HCT116 (cell line): Measurements from ENCODE around the gene CAMSAP1. TPM values are rescaled to one million over a fixed set of nuclear protein-coding genes. Genes with fewer than 3 reads are reported as not detected.

Source experiments
- ATAC-seq: fragments of 200-7000 bp; cut with Tn5 transposase; 2 replicates; pipeline ENCODE4 v1.9.1; 2020; ENCODE audit warnings: mild to moderate bottlenecking, moderate library complexity
- BruUV-seq: library from RNA; stranded (reverse); fragments of 400-500 nt; replicated peaks from 2 replicates; lab custom pipeline; 2021; lab: Mats Ljungman, UMichigan
- CTCF ChIA-PET: fragments of 300-600 bp; sonication (Branson Sonifier 250); formaldehyde crosslinking; loops from one replicate; lab custom pipeline; 2021; ENCODE audit warnings: antibody characterized with exemption; lab: Charles Lee
- POLR2A ChIA-PET: fragments of 300-600, 350-600 bp; sonication (Branson Sonifier 250); formaldehyde crosslinking; loops from one replicate; lab custom pipeline; 2021; ENCODE audit warnings: antibody characterized with exemption; lab: Charles Lee
- RAD21 ChIA-PET, 2 experiments: fragments of 300-600 bp; sonication (Branson Sonifier 250); formaldehyde crosslinking; loops; one replicate each; lab custom pipeline; 2023; ENCODE audit warnings: low total read pairs in 2 of 2; ENCODE audit not compliant: uncharacterized antibody in 2 of 2, unreplicated experiment in 2 of 2, low non-redundant PET in 1 of 2; lab: Charles Lee
- DNase-seq: peaks from one replicate; pipeline ENCODE4 v3.0.0-alpha.2; 2010; ENCODE audit warnings: low read depth, low spot score
- H2AFZ ChIP-seq: fragments of 200-600 bp; shearing (Covaris generic), sonication (generic); 2 replicates; pipeline ENCODE4 v1.6.1; 2017; ENCODE audit warnings: low read depth, mixed run types, mixed read lengths, antibody characterized with exemption, low read length; ENCODE audit not compliant: poor library complexity, severe bottlenecking
- H3K27ac ChIP-seq: 2 replicates; pipeline ENCODE4 v1.5.1; 2012; ENCODE audit warnings: low read depth, low read length
- H3K27me3 ChIP-seq: fragments of 200-600 bp; sonication (generic); 2 replicates; pipeline ENCODE4 v1.6.1; 2016; ENCODE audit warnings: mixed run types, low read length, mixed read lengths; ENCODE audit not compliant: insufficient read depth
- H3K36me3 ChIP-seq, 2 experiments: fragments of 200-500 bp in 1 of 2; fragments of 200-600 bp in 1 of 2; sonication (Bioruptor generic) in 1 of 2; sonication (generic) in 1 of 2; 2 replicates each; pipeline versions ENCODE4 v1.5.1 to v1.6.1; 2014 to 2016; ENCODE audit warnings: low read length in 2 of 2, inconsistent platforms in 1 of 2, mixed read lengths in 1 of 2, mixed run types in 1 of 2; ENCODE audit not compliant: insufficient read depth in 2 of 2, control insufficient read depth in 1 of 2
- H3K4me1 ChIP-seq, 2 experiments: fragments of 200-600 bp in 1 of 2; sonication (generic) in 1 of 2; 2 replicates each; pipeline versions ENCODE4 v1.5.1 to v1.6.1; 2012 to 2017; ENCODE audit warnings: low read length in 2 of 2, inconsistent platforms in 1 of 2, mild to moderate bottlenecking in 1 of 2, mixed read lengths in 1 of 2, mixed run types in 1 of 2, moderate library complexity in 1 of 2; ENCODE audit not compliant: insufficient read depth in 2 of 2, control insufficient read depth in 1 of 2
- H3K4me2 ChIP-seq: fragments of 200-600 bp; sonication (generic); 2 replicates; pipeline ENCODE4 v1.6.1; 2017; ENCODE audit warnings: mixed run types, low read length, mixed read lengths
- H3K4me3 ChIP-seq, 2 experiments: fragments of 200-600 bp in 1 of 2; sonication (generic) in 1 of 2; replicated peaks in 1 of 2; 2 replicates each; pipeline ENCODE4 v1.5.1; 2011 to 2016; ENCODE audit warnings: low read length in 2 of 2, control low read depth in 1 of 2, low read depth in 1 of 2, mild to moderate bottlenecking in 1 of 2, mixed read lengths in 1 of 2, mixed run types in 1 of 2
- H3K79me2 ChIP-seq: fragments of 200-600 bp; sonication (generic); 2 replicates; pipeline ENCODE4 v1.6.1; 2017; ENCODE audit warnings: mild to moderate bottlenecking, mixed run types, low read length, moderate library complexity, mixed read lengths; ENCODE audit not compliant: insufficient read depth
- H3K9ac ChIP-seq: fragments of 200-600 bp; sonication (generic); 2 replicates; pipeline ENCODE4 v1.6.1; 2016; ENCODE audit warnings: low read length, mixed read lengths
- H3K9me2 ChIP-seq: fragments of 200-600 bp; sonication (generic), shearing (Covaris generic); 2 replicates; pipeline ENCODE4 v1.6.1; 2017; ENCODE audit warnings: mixed run types, mild to moderate bottlenecking, moderate library complexity; ENCODE audit not compliant: insufficient read depth
- H3K9me3 ChIP-seq, 2 experiments: fragments of 200-500 bp in 1 of 2; fragments of 200-600 bp in 1 of 2; sonication (Bioruptor generic) in 1 of 2; sonication (generic) in 1 of 2; 2 replicates each; pipeline ENCODE4 v1.6.1; 2014 to 2017; ENCODE audit warnings: low read length in 2 of 2, mixed read lengths in 2 of 2, inconsistent platforms in 1 of 2, low read depth in 1 of 2, mild to moderate bottlenecking in 1 of 2, mixed run types in 1 of 2, moderate library complexity in 1 of 2; ENCODE audit not compliant: control insufficient read depth in 1 of 2, insufficient read depth in 1 of 2
- H4K20me1 ChIP-seq: fragments of 200-600 bp; sonication (generic), shearing (Covaris generic); 2 replicates; pipeline ENCODE4 v1.6.1; 2017; ENCODE audit warnings: mixed run types, mild to moderate bottlenecking, moderate library complexity; ENCODE audit not compliant: insufficient read depth
- CBX3 ChIP-seq: IDR thresholded peaks from 2 replicates; pipeline ENCODE4 v1.6.1; 2012; ENCODE audit warnings: low read depth
- ELF1 ChIP-seq: IDR thresholded peaks from 2 replicates; pipeline ENCODE4 v1.6.1; 2012; ENCODE audit warnings: low read depth, borderline replicate concordance
- EZH2 ChIP-seq: fragments of 200-600 bp; sonication (generic); IDR thresholded peaks from 2 replicates; pipeline ENCODE4 v1.6.1; 2017; ENCODE audit warnings: antibody characterized with exemption, mixed run types
- EZH2phosphoT487 ChIP-seq: fragments of 200-600 bp; IDR thresholded peaks from 2 replicates; pipeline ENCODE4 v1.6.1; 2018; ENCODE audit warnings: antibody characterized with exemption, borderline replicate concordance
- FOSL1 ChIP-seq: IDR thresholded peaks from 2 replicates; pipeline ENCODE4 v1.6.1; 2012; ENCODE audit warnings: low read depth
- JUND ChIP-seq: IDR thresholded peaks from 2 replicates; pipeline ENCODE4 v1.6.1; 2012
- POLR2AphosphoS5 ChIP-seq: IDR thresholded peaks from 2 replicates; pipeline ENCODE4 v1.6.1; 2011; ENCODE audit warnings: mild to moderate bottlenecking, low read depth, low read length, moderate library complexity
- RAD21 ChIP-seq: IDR thresholded peaks from 2 replicates; pipeline ENCODE4 v1.6.1; 2012; ENCODE audit warnings: low read depth, mild to moderate bottlenecking
- SIN3A ChIP-seq: IDR thresholded peaks from 2 replicates; pipeline ENCODE4 v1.6.1; 2012; ENCODE audit warnings: low read depth
- SP1 ChIP-seq: IDR thresholded peaks from 2 replicates; pipeline ENCODE4 v1.6.1; 2012; ENCODE audit warnings: low read depth
- SRF ChIP-seq: IDR thresholded peaks from 2 replicates; pipeline ENCODE4 v1.6.1; 2012; ENCODE audit warnings: low read depth
- TCF7L2 ChIP-seq: IDR thresholded peaks from 2 replicates; pipeline ENCODE4 v1.7.0; 2011; ENCODE audit warnings: borderline replicate concordance, inconsistent platforms; ENCODE audit not compliant: insufficient read depth, insufficient read length; ENCODE audit errors: extremely low read depth
- ZNF274 ChIP-seq: fragments of 200-500 bp; sonication (Bioruptor generic); IDR thresholded peaks from 2 replicates; pipeline ENCODE4 v1.6.1; 2014; ENCODE audit warnings: mild to moderate bottlenecking, low read depth, low read length, inconsistent platforms
- intact Hi-C: fragments of 100-400 bp; cut with micrococcal nuclease; formaldehyde crosslinking; loops from 2 replicates; pipeline ENCODE4 v1.10.0; 2022
- total RNA-seq: library from RNA; stranded (reverse); gene quantifications from one replicate; pipeline ENCODE4 v1.2.1, GENCODE V29; 2021; ENCODE audit not compliant: unreplicated experiment
- TF ChIP-seq, protein P1 (sequence below): IDR thresholded peaks from 2 replicates; pipeline ENCODE4 v1.6.1; 2012
- TF ChIP-seq, protein P2 (sequence below): IDR thresholded peaks from 2 replicates; pipeline ENCODE4 v1.6.1; 2012; ENCODE audit warnings: low read depth
- TF ChIP-seq, protein P3 (sequence below): IDR thresholded peaks from 2 replicates; pipeline ENCODE4 v1.6.1; 2012

CAMSAP1 gene
- total RNA-seq, 1 experiment from 2014 or later: 33.1 TPM

DNA sequence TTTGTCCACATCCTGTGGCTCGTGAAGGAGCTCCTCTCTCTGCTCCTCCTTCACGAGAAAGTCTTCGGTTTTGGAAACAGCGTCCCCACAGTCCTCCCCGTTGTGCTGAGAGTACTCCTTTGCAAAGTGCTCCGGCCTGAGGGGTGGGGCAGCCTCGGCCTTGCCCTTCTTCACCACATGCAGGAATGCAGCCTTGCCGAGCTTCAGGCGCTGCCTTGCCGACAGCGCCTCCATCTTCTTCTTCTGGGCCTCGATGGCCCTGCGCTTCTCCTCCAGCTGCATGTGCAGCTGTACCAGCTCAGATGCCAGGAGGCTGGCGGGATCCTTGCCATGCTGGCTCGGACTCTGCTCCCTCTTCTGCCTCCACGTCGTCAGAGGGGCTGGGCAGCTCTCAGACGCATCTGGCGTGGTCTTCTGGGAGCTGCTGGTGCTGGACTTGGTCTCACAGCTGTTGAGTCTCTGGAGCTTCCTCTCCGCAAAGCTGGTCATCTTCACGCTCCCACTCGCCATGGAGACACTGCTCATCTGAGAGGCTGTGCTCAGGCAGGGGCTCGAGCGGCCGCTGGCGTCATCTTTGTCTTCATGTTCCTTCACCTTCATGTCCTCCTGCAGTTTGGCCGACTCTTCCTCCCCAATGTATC lies 85.5 kb downstream of the CAMSAP1 start:
- ChIA-PET RAD21 (no interaction called here), CTCF (no interaction called here), POLR2A (no interaction called here)
- BruUV-seq: no TSS peak
- H3K4me2 ChIP-seq: no peak overlapping the region
- H3K36me3 ChIP-seq: peaks cover 33 to 41% of the 10 kb centered on the region in 2 experiments
- no peak overlapping the region for H3K9ac ChIP-seq
- ATAC-seq: no peak
- H2AFZ ChIP-seq: no peak overlapping the region
- peaks cover 5% of the 10 kb centered on the region; the same call in 1 of the 2 replicates for H3K79me2 ChIP-seq
- DNase-seq: no peak
- no peak overlapping the region for H3K27ac ChIP-seq
- no peaks in the 10 kb centered on the region for H3K27me3 ChIP-seq
- intact Hi-C loops: no loop called here
- H3K9me3 ChIP-seq: no peaks in the 10 kb centered on the region
- H4K20me1 ChIP-seq: no peaks in the 10 kb centered on the region
- H3K4me3 ChIP-seq: no peak overlapping the region
- H3K4me1 ChIP-seq: no peaks in the 10 kb centered on the region
- TF ChIP-seq CBX3 (no peak), ZNF274 (no peak), ELF1 (no peak), JUND (no peak), TCF7L2 (no peak), POLR2AphosphoS5 (no peak), RAD21 (no peak)
- TF ChIP-seq, protein P1, sequence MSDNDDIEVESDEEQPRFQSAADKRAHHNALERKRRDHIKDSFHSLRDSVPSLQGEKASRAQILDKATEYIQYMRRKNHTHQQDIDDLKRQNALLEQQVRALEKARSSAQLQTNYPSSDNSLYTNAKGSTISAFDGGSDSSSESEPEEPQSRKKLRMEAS: no peak
- no peaks in the 10 kb centered on the region for H3K9me2 ChIP-seq

- no peaks in the 10 kb centered on the region for H4K20me1 ChIP-seq
- H3K9ac ChIP-seq: no peak overlapping the region
- DNase-seq: no peak
- BruUV-seq: no TSS peak
- no peaks in the 10 kb centered on the region for H3K9me2 ChIP-seq
- H2AFZ ChIP-seq: no peak overlapping the region
- ATAC-seq: no peak
- peaks cover 38 to 47% of the 10 kb centered on the region in 2 experiments for H3K36me3 ChIP-seq
- no peak overlapping the region for H3K4me3 ChIP-seq
- intact Hi-C loops: no loop called here
- no peak overlapping the region for H3K4me2 ChIP-seq
- peaks cover 4% of the 10 kb centered on the region; the same call in 1 of the 2 replicates for H3K79me2 ChIP-seq
- no peaks in the 10 kb centered on the region for H3K9me3 ChIP-seq
- ChIA-PET POLR2A (no interaction called here), CTCF (no interaction called here), RAD21 (no interaction called here)
- H3K27ac ChIP-seq: no peak overlapping the region
- no peaks in the 10 kb centered on the region for H3K27me3 ChIP-seq
- H3K4me1 ChIP-seq: no peaks in the 10 kb centered on the region
- no peak for TF ChIP-seq SRF
- TF ChIP-seq, protein P2, sequence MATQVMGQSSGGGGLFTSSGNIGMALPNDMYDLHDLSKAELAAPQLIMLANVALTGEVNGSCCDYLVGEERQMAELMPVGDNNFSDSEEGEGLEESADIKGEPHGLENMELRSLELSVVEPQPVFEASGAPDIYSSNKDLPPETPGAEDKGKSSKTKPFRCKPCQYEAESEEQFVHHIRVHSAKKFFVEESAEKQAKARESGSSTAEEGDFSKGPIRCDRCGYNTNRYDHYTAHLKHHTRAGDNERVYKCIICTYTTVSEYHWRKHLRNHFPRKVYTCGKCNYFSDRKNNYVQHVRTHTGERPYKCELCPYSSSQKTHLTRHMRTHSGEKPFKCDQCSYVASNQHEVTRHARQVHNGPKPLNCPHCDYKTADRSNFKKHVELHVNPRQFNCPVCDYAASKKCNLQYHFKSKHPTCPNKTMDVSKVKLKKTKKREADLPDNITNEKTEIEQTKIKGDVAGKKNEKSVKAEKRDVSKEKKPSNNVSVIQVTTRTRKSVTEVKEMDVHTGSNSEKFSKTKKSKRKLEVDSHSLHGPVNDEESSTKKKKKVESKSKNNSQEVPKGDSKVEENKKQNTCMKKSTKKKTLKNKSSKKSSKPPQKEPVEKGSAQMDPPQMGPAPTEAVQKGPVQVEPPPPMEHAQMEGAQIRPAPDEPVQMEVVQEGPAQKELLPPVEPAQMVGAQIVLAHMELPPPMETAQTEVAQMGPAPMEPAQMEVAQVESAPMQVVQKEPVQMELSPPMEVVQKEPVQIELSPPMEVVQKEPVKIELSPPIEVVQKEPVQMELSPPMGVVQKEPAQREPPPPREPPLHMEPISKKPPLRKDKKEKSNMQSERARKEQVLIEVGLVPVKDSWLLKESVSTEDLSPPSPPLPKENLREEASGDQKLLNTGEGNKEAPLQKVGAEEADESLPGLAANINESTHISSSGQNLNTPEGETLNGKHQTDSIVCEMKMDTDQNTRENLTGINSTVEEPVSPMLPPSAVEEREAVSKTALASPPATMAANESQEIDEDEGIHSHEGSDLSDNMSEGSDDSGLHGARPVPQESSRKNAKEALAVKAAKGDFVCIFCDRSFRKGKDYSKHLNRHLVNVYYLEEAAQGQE: no peak
- TF ChIP-seq CBX3: no peak
- TF ChIP-seq SP1: no peak
- TF ChIP-seq SIN3A: no peak
- no peak for TF ChIP-seq ZNF274
- no peak for TF ChIP-seq ELF1
- TF ChIP-seq, protein P1: no peak
- TF ChIP-seq EZH2phosphoT487: no peak
- no peak for TF ChIP-seq TCF7L2
- no peak for TF ChIP-seq EZH2
- TF ChIP-seq JUND: no peak
- TF ChIP-seq FOSL1: no peak
- TF ChIP-seq, protein P3, sequence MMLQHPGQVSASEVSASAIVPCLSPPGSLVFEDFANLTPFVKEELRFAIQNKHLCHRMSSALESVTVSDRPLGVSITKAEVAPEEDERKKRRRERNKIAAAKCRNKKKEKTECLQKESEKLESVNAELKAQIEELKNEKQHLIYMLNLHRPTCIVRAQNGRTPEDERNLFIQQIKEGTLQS: no peak
Observed at GRCh38 chr9:135821116-135821515, 86.2 kb downstream of the CAMSAP1 start.
